A549 (cell line): Measurements from ENCODE around the gene TDRD9. TPM values are rescaled to one million over a fixed set of nuclear protein-coding genes. Genes with fewer than 3 reads are reported as not detected.

Experiments used
- ATAC-seq, 2 experiments: fragments of 200-7000 bp in 1 of 2; fragments of >200 bp in 1 of 2; cut with Nextera tagmentation in 1 of 2; cut with Tn5 transposase in 1 of 2; 3 replicates each; pipeline versions ENCODE4 v1.8.0 to v1.9.1; 2018 to 2020; ENCODE audit warnings: mild to moderate bottlenecking in 1 of 2, moderate library complexity in 1 of 2
- CTCF ChIA-PET: fragments of 300-600 bp; sonication (Branson Sonifier 250); formaldehyde crosslinking; extraction: SDS; loops from one replicate; lab custom pipeline; 2021; ENCODE audit warnings: antibody characterized with exemption, inconsistent platforms; lab: Yijun Ruan, JAX
- POLR2A ChIA-PET: fragments of 350-600 bp; formaldehyde crosslinking; extraction: SDS; loops from one replicate; lab custom pipeline; 2021; ENCODE audit warnings: antibody characterized with exemption, inconsistent platforms; lab: Yijun Ruan, JAX
- DNase-seq, 2 experiments: peaks; one replicate each; pipeline versions ENCODE4 v3.0.0 to v3.0.0-alpha.2; 2011 to 2016; ENCODE audit warnings: low read depth in 1 of 2, low spot score in 1 of 2
- FAIRE-seq: peaks from 2 replicates; lab custom pipeline; 2011; peaks lifted over from hg19 to GRCh38; lab: Jason Lieb, UNC
- H3K27ac ChIP-seq, 2 experiments: fragments of >200 bp; sonication (Bioruptor Twin); formaldehyde crosslinking; 3 replicates each; pipeline ENCODE4 v1.5.1; 2016 to 2017
- H3K4me1 ChIP-seq: fragments of >200 bp; sonication (Bioruptor Twin); formaldehyde crosslinking; 3 replicates; pipeline ENCODE4 v1.6.1; 2016
- H3K4me2 ChIP-seq: fragments of >200 bp; sonication (Bioruptor Twin); formaldehyde crosslinking; 3 replicates; pipeline ENCODE4 v1.6.1; 2016
- H3K4me3 ChIP-seq: fragments of >200 bp; sonication (Bioruptor Twin); formaldehyde crosslinking; 3 replicates; pipeline ENCODE4 v1.5.1; 2016
- H3K9me3 ChIP-seq: fragments of >200 bp; sonication (Bioruptor Twin); formaldehyde crosslinking; 3 replicates; pipeline ENCODE4 v1.6.1; 2016
- BCL3 ChIP-seq: fragments of >200 bp; sonication (Bioruptor Twin); formaldehyde crosslinking; IDR thresholded peaks from 3 replicates; pipeline ENCODE4 v1.6.1; 2016
- BHLHE40 ChIP-seq: IDR thresholded peaks from 2 replicates; pipeline ENCODE4 v1.6.1; 2012; ENCODE audit warnings: low read depth, low read length, inconsistent platforms
- CEBPB ChIP-seq, 2 experiments: fragments of >200 bp in 1 of 2; sonication (Bioruptor Twin) in 1 of 2; formaldehyde crosslinking in 1 of 2; IDR thresholded peaks; 2 replicates each; pipeline ENCODE4 v1.6.1; 2012 to 2016
- EHMT2 ChIP-seq: fragments of 200-600 bp; sonication (generic); IDR thresholded peaks from 2 replicates; pipeline ENCODE4 v1.6.1; 2016; ENCODE audit warnings: antibody characterized with exemption, low read depth, mild to moderate bottlenecking, moderate library complexity
- FOSB ChIP-seq: fragments of 250-450 bp; sonication (Bioruptor Pico); IDR thresholded peaks from 2 replicates; pipeline ENCODE4 v1.5.0; 2020; ENCODE audit warnings: mild to moderate bottlenecking, moderate library complexity
- HES2 ChIP-seq: fragments of >200 bp; sonication (Bioruptor Twin); formaldehyde crosslinking; IDR thresholded peaks from 2 replicates; pipeline ENCODE4 v1.6.1; 2016
- HEYL ChIP-seq: fragments of 250-450 bp; sonication (Bioruptor Pico); IDR thresholded peaks from 2 replicates; pipeline ENCODE4 v1.8.0; 2021; ENCODE audit warnings: mild to moderate bottlenecking, moderate library complexity
- HOXB5 ChIP-seq: fragments of 250-450 bp; sonication (Bioruptor Pico); IDR thresholded peaks from 2 replicates; pipeline ENCODE4 v1.5.0; 2020; ENCODE audit warnings: mild to moderate bottlenecking, moderate library complexity
- NR3C1 ChIP-seq: fragments of >200 bp; sonication (Bioruptor Twin); formaldehyde crosslinking; IDR thresholded peaks from 3 replicates; pipeline ENCODE4 v1.6.1; 2017
- RARB ChIP-seq: fragments of 250-450 bp; sonication (Bioruptor Pico); IDR thresholded peaks from 2 replicates; pipeline ENCODE4 v1.8.0; 2021; ENCODE audit warnings: mild to moderate bottlenecking, moderate library complexity
- REST ChIP-seq: fragments of 200-600 bp; sonication (generic); IDR thresholded peaks from 2 replicates; pipeline ENCODE4 v1.6.1; 2016; ENCODE audit warnings: antibody characterized with exemption, mild to moderate bottlenecking, moderate library complexity
- RNF2 ChIP-seq: fragments of 200-600 bp; sonication (generic); IDR thresholded peaks from 2 replicates; pipeline ENCODE4 v1.6.1; 2016; ENCODE audit warnings: low read depth, mild to moderate bottlenecking, antibody characterized with exemption, moderate library complexity, borderline replicate concordance
- SMC3 ChIP-seq: fragments of >200 bp; sonication (Bioruptor Twin); formaldehyde crosslinking; IDR thresholded peaks from 3 replicates; pipeline ENCODE4 v1.6.1; 2018; ENCODE audit warnings: inconsistent platforms
- SREBF2 ChIP-seq: fragments of 450-650 bp; IDR thresholded peaks from 2 replicates; pipeline ENCODE4 v1.6.1; 2014; ENCODE audit warnings: mild to moderate bottlenecking, moderate library complexity
- TP53 ChIP-seq: fragments of 250-450 bp; sonication (Bioruptor Pico); IDR thresholded peaks from 2 replicates; pipeline ENCODE4 v1.5.0; 2021; ENCODE audit warnings: mild to moderate bottlenecking, moderate library complexity
- WGBS: methylation state at CpG from one replicate; pipeline ENCODE4 v1.1.6; 2017; ENCODE audit errors: missing lambda C conversion rate; 5-methylcytosine and 5-hydroxymethylcytosine counted together
- polyA plus RNA-seq, 4 experiments: library from polyadenylated mRNA; depleted of rRNA in 3 of 4; stranded (reverse); fragments of >200 nt; fragmentation: RNase III in 1 of 4; extraction: RNeasy Plus Mini Kit Qiagen cat#74134 plus additional on column Dnase treatment in 1 of 4; gene quantifications; 2 replicates in 3 of 4; 3 replicates in 1 of 4; pipeline ENCODE4 v1.2.3, GENCODE V29; 2011 to 2017
- TF ChIP-seq, protein P1 (sequence below): fragments of 250-450 bp; sonication (Bioruptor Pico); IDR thresholded peaks from 2 replicates; pipeline ENCODE4 v1.5.0; 2021; ENCODE audit warnings: mild to moderate bottlenecking, moderate library complexity, borderline replicate concordance
- TF ChIP-seq, protein P2 (sequence below): IDR thresholded peaks from 2 replicates; pipeline ENCODE4 v1.6.1; 2012
- TF ChIP-seq, protein P3 (sequence below): fragments of >200 bp; sonication (Bioruptor Twin); formaldehyde crosslinking; IDR thresholded peaks from 3 replicates; pipeline ENCODE4 v1.5.1; 2016

Gene TDRD9
- polyA plus RNA-seq, 2 of the 4 experiments (the other 2 are of a cell fraction), result 0.04 TPM; not detected in 1

DNA sequence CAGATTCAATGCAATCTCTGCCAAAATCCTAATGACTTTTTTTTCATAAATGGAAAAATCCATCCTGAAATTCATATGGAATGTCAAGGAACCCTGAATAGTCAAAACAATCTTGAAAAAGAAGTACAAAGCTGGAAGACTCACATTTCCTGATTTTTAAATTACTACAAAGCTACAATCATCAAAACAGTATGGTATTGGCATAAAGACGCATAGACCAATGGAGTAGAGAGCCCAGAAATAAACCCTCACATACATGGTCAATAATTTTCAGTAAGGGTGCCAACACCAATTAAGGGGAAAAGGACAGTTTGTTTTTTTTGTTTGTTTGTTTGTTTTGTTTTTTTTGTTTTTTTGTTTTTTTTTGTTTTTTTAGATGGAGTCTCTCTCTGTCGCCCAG lies 18.7 kb downstream of the TDRD9 start (continued):
- no peak for TF ChIP-seq BCL3
- TF ChIP-seq RARB (CRISPR knock-in tag), result no peak
- no peak for TF ChIP-seq HEYL (CRISPR knock-in tag)
- TF ChIP-seq, protein P1, sequence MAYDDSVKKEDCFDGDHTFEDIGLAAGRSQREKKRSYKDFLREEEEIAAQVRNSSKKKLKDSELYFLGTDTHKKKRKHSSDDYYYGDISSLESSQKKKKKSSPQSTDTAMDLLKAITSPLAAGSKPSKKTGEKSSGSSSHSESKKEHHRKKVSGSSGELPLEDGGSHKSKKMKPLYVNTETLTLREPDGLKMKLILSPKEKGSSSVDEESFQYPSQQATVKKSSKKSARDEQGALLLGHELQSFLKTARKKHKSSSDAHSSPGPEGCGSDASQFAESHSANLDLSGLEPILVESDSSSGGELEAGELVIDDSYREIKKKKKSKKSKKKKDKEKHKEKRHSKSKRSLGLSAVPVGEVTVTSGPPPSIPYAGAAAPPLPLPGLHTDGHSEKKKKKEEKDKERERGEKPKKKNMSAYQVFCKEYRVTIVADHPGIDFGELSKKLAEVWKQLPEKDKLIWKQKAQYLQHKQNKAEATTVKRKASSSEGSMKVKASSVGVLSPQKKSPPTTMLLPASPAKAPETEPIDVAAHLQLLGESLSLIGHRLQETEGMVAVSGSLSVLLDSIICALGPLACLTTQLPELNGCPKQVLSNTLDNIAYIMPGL (CRISPR knock-in tag), result no peak
- TF ChIP-seq HOXB5 (CRISPR knock-in tag), result no peak
- TF ChIP-seq HES2, result no peak
- no peak for TF ChIP-seq FOSB (CRISPR knock-in tag)
- TF ChIP-seq, protein P2, sequence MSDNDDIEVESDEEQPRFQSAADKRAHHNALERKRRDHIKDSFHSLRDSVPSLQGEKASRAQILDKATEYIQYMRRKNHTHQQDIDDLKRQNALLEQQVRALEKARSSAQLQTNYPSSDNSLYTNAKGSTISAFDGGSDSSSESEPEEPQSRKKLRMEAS, result no peak
- no peak for TF ChIP-seq SMC3

DNA sequence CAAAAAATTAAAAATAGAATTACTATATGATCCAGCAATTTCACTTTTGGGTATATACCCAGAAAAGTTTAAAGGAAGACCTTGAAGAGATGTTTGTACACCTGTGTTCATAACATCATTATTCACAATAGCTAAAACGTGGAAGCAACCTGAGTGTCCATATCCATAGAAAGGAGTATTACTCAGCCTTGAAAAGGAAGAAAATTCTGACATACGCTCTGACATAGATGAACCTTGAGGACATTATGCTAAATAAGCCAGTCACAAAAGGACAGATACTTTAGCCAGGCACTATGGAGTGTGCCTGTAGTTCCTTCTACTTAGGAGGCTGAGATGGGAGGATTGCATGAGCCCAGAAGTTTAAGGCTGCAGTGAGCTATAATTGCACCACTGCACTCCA lies 20.2 kb downstream of the TDRD9 start:
- Histone ChIP-seq H3K4me2 (no peak overlapping the region), H3K4me1 (no peaks in the 10 kb centered on the region), H3K4me3 (no peak overlapping the region), H3K9me3 (peaks cover 15% of the 10 kb centered on the region), H3K27ac (no peak overlapping the region)
- DNase-seq, result no peak
- no peak for ATAC-seq
- POLR2A ChIA-PET, result no interaction called here
- CTCF ChIA-PET, result interaction anchor here (1.5 kb wide), 1 partner anchor 38 kb away, joined by 4 read pairs; no protein-coding TSS in a partner anchor
- no peak for FAIRE-seq
- TF ChIP-seq TP53 (no peak), EHMT2 (no peak), SREBF2 (no peak), RNF2 (no peak), BHLHE40 (no peak), CEBPB (IDR thresholded peaks at IDR 0.05) (no peak), REST (no peak), NR3C1 (no peak)
- TF ChIP-seq, protein P3, sequence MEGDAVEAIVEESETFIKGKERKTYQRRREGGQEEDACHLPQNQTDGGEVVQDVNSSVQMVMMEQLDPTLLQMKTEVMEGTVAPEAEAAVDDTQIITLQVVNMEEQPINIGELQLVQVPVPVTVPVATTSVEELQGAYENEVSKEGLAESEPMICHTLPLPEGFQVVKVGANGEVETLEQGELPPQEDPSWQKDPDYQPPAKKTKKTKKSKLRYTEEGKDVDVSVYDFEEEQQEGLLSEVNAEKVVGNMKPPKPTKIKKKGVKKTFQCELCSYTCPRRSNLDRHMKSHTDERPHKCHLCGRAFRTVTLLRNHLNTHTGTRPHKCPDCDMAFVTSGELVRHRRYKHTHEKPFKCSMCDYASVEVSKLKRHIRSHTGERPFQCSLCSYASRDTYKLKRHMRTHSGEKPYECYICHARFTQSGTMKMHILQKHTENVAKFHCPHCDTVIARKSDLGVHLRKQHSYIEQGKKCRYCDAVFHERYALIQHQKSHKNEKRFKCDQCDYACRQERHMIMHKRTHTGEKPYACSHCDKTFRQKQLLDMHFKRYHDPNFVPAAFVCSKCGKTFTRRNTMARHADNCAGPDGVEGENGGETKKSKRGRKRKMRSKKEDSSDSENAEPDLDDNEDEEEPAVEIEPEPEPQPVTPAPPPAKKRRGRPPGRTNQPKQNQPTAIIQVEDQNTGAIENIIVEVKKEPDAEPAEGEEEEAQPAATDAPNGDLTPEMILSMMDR, result no peak
- TF ChIP-seq, all 56 proteins: peak for 0
- WGBS, result 31% methylated on average over 2 of the region's 2 CpGs
